Activated B cell treated with CpG ODN at 0.5 μM for 24 hours (primary cell): ENCODE results near the gene PPM1E. TPM values are rescaled to one million over a fixed set of nuclear protein-coding genes. Genes with fewer than 3 reads are reported as not detected.

Source experiments
- ATAC-seq: fragments of 200-7000 bp; cut with Tn5 transposase; one replicate; pipeline ENCODE4 v1.10.0; 2021; ENCODE audit warnings: low read depth, mild to moderate bottlenecking, moderate library complexity
- CTCF ChIA-PET: fragments of 350-600 bp; sonication (Branson Sonifier 250); formaldehyde crosslinking; loops from one replicate; lab custom pipeline; 2021; ENCODE audit warnings: antibody characterized with exemption; lab: Charles Lee
- POLR2A ChIA-PET: fragments of 350-600 bp; sonication (Branson Sonifier 250); formaldehyde crosslinking; loops from one replicate; lab custom pipeline; 2021; ENCODE audit warnings: antibody characterized with exemption; lab: Charles Lee
- DNase-seq: peaks from one replicate; pipeline ENCODE4 v3.0.0; 2022
- H3K27ac Mint-ChIP-seq: one replicate; pipeline ENCODE4 v1.8.0; 2020; ENCODE audit warnings: mixed read lengths
- H3K27me3 Mint-ChIP-seq: one replicate; pipeline ENCODE4 v1.8.0; 2021; ENCODE audit warnings: mixed read lengths
- H3K36me3 Mint-ChIP-seq: one replicate; pipeline ENCODE4 v1.8.0; 2021; ENCODE audit warnings: low read depth, mixed read lengths
- H3K4me1 Mint-ChIP-seq: one replicate; pipeline ENCODE4 v1.8.0; 2021; ENCODE audit warnings: mixed read lengths
- H3K4me3 Mint-ChIP-seq: one replicate; pipeline ENCODE4 v1.8.0; 2020; ENCODE audit warnings: mild to moderate bottlenecking, mixed read lengths
- H3K9me3 Mint-ChIP-seq: one replicate; pipeline ENCODE4 v1.8.0; 2020; ENCODE audit warnings: mixed read lengths
- CTCF ChIP-seq: fragments of 200-600 bp; IDR thresholded peaks from one replicate; pipeline ENCODE4 v1.8.0; 2022; ENCODE audit warnings: antibody characterized with exemption, mild to moderate bottlenecking
- intact Hi-C: fragments of 100-400 bp; cut with micrococcal nuclease; formaldehyde crosslinking; loops from one replicate; pipeline ENCODE4 v1.15.1; 2024
- total RNA-seq: library from RNA; stranded (reverse); gene quantifications from 2 replicates; pipeline ENCODE4 v1.2.3, GENCODE V29; 2022

PPM1E gene
- total RNA-seq, 1 donor from 2014 or later: 0.02 TPM

GRCh38 chr17:58976541-58976940 is 220.9 kb downstream of the PPM1E start:
- ATAC-seq (no peak), DNase-seq (no peak)
- POLR2A ChIA-PET: no interaction called here
- intact Hi-C loops: no loop called here
- H3K36me3 Mint-ChIP-seq: no peaks in the 10 kb centered on the region
- CTCF ChIA-PET: no interaction called here
- H3K4me1 Mint-ChIP-seq: peaks cover 17% of the 10 kb centered on the region
- TF ChIP-seq CTCF: no peak
- no peaks in the 10 kb centered on the region for H3K27me3 Mint-ChIP-seq
- no peak overlapping the region for H3K27ac Mint-ChIP-seq
- no peaks in the 10 kb centered on the region for H3K9me3 Mint-ChIP-seq
- no peak overlapping the region for H3K4me3 Mint-ChIP-seq

- ChIA-PET CTCF (no interaction called here), POLR2A (no interaction called here)
- no peak for TF ChIP-seq CTCF
- intact Hi-C loops: no loop called here
- Mint-ChIP-seq H3K9me3 (no peaks in the 10 kb centered on the region), H3K4me3 (no peak overlapping the region), H3K36me3 (no peaks in the 10 kb centered on the region), H3K27ac (no peak overlapping the region), H3K27me3 (no peaks in the 10 kb centered on the region), H3K4me1 (peaks cover 1% of the 10 kb centered on the region)
- ATAC-seq: no peak
- no peak for DNase-seq
Measured at GRCh38 chr17:58980706-58981481, 225.2 kb downstream of the PPM1E start.

GRCh38 chr17:58982626-58983025 is 227.0 kb downstream of the PPM1E start:
- Mint-ChIP-seq H3K36me3 (no peaks in the 10 kb centered on the region), H3K27ac (no peak overlapping the region), H3K27me3 (no peaks in the 10 kb centered on the region), H3K4me3 (no peak overlapping the region), H3K9me3 (no peaks in the 10 kb centered on the region), H3K4me1 (no peaks in the 10 kb centered on the region)
- ATAC-seq: no peak
- no peak for TF ChIP-seq CTCF
- CTCF ChIA-PET: no interaction called here
- no peak for DNase-seq
- POLR2A ChIA-PET: no interaction called here
- intact Hi-C loops: no loop called here

GRCh38 chr17:58985367-58985766 is 229.7 kb downstream of the PPM1E start:
- ATAC-seq: no peak
- no peaks in the 10 kb centered on the region for H3K27me3 Mint-ChIP-seq
- CTCF ChIA-PET: no interaction called here

GRCh38 chr17:58985971-58986370 is 230.3 kb downstream of the PPM1E start:
- POLR2A ChIA-PET: no interaction called here
- H3K36me3 Mint-ChIP-seq: no peaks in the 10 kb centered on the region
- DNase-seq (no peak), ATAC-seq (no peak)
- no peaks in the 10 kb centered on the region for H3K4me1 Mint-ChIP-seq
- intact Hi-C loops: no loop called here
- H3K4me3 Mint-ChIP-seq: no peak overlapping the region
- H3K9me3 Mint-ChIP-seq: no peaks in the 10 kb centered on the region
- no peak overlapping the region for H3K27ac Mint-ChIP-seq
- CTCF ChIA-PET: no interaction called here
- no peaks in the 10 kb centered on the region for H3K27me3 Mint-ChIP-seq
- no peak for TF ChIP-seq CTCF

More at GRCh38 chr17:58985367-58985766, 229.7 kb downstream of the PPM1E start:
- TF ChIP-seq CTCF: no peak
- no peak overlapping the region for H3K4me3 Mint-ChIP-seq
- H3K36me3 Mint-ChIP-seq: no peaks in the 10 kb centered on the region
- H3K9me3 Mint-ChIP-seq: no peaks in the 10 kb centered on the region
- intact Hi-C loops: no loop called here
- H3K4me1 Mint-ChIP-seq: no peaks in the 10 kb centered on the region
- no peak for DNase-seq
- POLR2A ChIA-PET: no interaction called here
- no peak overlapping the region for H3K27ac Mint-ChIP-seq
